GM12878 (cell line): ENCODE data around the gene CALHM2.

Source experiments
- CHD2 ChIP-seq: IDR thresholded peaks from 2 replicates; pipeline ENCODE4 v1.6.1; 2011; ENCODE audit warnings: low read depth, low read length, improper control_type of control experiment, borderline replicate concordance
- FOS ChIP-seq: IDR thresholded peaks from 3 replicates; pipeline ENCODE4 v1.6.1; 2011; ENCODE audit warnings: borderline replicate concordance; ENCODE audit not compliant: insufficient read length; ENCODE audit errors: extremely low read depth
- KAT2A ChIP-seq: conservative IDR thresholded peaks from 2 replicates; pipeline ENCODE4 v1.6.1; 2011; ENCODE audit warnings: low read depth, low read length; ENCODE audit not compliant: control insufficient read depth
- MTA2 ChIP-seq: fragments of 450-650 bp; IDR thresholded peaks from 2 replicates; pipeline ENCODE4 v1.6.1; 2016; ENCODE audit warnings: low read depth, mild to moderate bottlenecking, moderate library complexity
- NFIC ChIP-seq: IDR thresholded peaks from 2 replicates; pipeline ENCODE4 v1.6.1; 2012; ENCODE audit warnings: low read depth, mild to moderate bottlenecking, inconsistent platforms, low read length, moderate library complexity
- NFYB ChIP-seq: IDR thresholded peaks from 2 replicates; pipeline ENCODE4 v1.6.1; 2011; ENCODE audit warnings: low read depth, mild to moderate bottlenecking, low read length, improper control_type of control experiment, moderate library complexity; ENCODE audit not compliant: insufficient read depth
- POLR2A ChIP-seq: IDR thresholded peaks from 2 replicates; pipeline ENCODE4 v1.6.1; 2011; ENCODE audit warnings: low read depth, mild to moderate bottlenecking, low read length
- POLR2AphosphoS2 ChIP-seq: IDR thresholded peaks from 2 replicates; pipeline ENCODE4 v1.6.1; 2011; ENCODE audit warnings: low read depth, mild to moderate bottlenecking, low read length, improper control_type of control experiment, moderate library complexity
- SKIL ChIP-seq: fragments of 450-650 bp; IDR thresholded peaks from 2 replicates; pipeline ENCODE4 v1.6.1; 2017; ENCODE audit warnings: mild to moderate bottlenecking, low read depth, inconsistent platforms; ENCODE audit not compliant: poor library complexity, severe bottlenecking
- TAF1 ChIP-seq: IDR thresholded peaks from 2 replicates; pipeline ENCODE4 v1.6.1; 2011; ENCODE audit warnings: mild to moderate bottlenecking, low read depth, low read length, borderline replicate concordance
- TCF12 ChIP-seq: IDR thresholded peaks from 2 replicates; pipeline ENCODE4 v1.6.1; 2011; ENCODE audit warnings: low read depth, mild to moderate bottlenecking, low read length
- USF2 ChIP-seq: IDR thresholded peaks from 2 replicates; pipeline ENCODE4 v1.6.1; 2011; ENCODE audit warnings: low read depth, low read length, improper control_type of control experiment, borderline replicate concordance
- TF ChIP-seq, protein P1 (sequence below), 3 experiments: IDR thresholded peaks in 2 of 3; conservative IDR thresholded peaks in 1 of 3; 2 replicates each; pipeline ENCODE4 v1.5.1; 2011; ENCODE audit warnings: low read depth in 3 of 3, low read length in 3 of 3, mild to moderate bottlenecking in 3 of 3, control low read depth in 2 of 3, moderate library complexity in 2 of 3, inconsistent platforms in 1 of 3, mixed read lengths in 1 of 3; ENCODE audit not compliant: control insufficient read depth in 2 of 3, insufficient read depth in 1 of 3; ENCODE audit errors: extremely low read depth in 1 of 3
- TF ChIP-seq, protein P2 (sequence below): IDR thresholded peaks from 2 replicates; pipeline ENCODE4 v1.6.1; 2012; ENCODE audit warnings: low read depth, low read length, improper control_type of control experiment

- TF ChIP-seq, protein P1, sequence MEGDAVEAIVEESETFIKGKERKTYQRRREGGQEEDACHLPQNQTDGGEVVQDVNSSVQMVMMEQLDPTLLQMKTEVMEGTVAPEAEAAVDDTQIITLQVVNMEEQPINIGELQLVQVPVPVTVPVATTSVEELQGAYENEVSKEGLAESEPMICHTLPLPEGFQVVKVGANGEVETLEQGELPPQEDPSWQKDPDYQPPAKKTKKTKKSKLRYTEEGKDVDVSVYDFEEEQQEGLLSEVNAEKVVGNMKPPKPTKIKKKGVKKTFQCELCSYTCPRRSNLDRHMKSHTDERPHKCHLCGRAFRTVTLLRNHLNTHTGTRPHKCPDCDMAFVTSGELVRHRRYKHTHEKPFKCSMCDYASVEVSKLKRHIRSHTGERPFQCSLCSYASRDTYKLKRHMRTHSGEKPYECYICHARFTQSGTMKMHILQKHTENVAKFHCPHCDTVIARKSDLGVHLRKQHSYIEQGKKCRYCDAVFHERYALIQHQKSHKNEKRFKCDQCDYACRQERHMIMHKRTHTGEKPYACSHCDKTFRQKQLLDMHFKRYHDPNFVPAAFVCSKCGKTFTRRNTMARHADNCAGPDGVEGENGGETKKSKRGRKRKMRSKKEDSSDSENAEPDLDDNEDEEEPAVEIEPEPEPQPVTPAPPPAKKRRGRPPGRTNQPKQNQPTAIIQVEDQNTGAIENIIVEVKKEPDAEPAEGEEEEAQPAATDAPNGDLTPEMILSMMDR (IDR thresholded peaks at IDR 0.05 in 2 of 3, conservative IDR thresholded peaks at IDR 0.05 in 1 of 3; ENCODE audit: control insufficient read depth in 2 of 3, extremely low read depth in 1 of 3, insufficient read depth in 1 of 3, low read depth in 3 of 3, low read length in 3 of 3): no peak
- TF ChIP-seq POLR2A: no peak
- no peak for TF ChIP-seq NFIC
- no peak for TF ChIP-seq CHD2
- TF ChIP-seq TAF1: no peak
- TF ChIP-seq FOS: no peak
- TF ChIP-seq TCF12: no peak
- TF ChIP-seq MTA2: no peak
- no peak for TF ChIP-seq NFYB
- TF ChIP-seq SKIL: no peak
- no peak for TF ChIP-seq POLR2AphosphoS2
- TF ChIP-seq, protein P2, sequence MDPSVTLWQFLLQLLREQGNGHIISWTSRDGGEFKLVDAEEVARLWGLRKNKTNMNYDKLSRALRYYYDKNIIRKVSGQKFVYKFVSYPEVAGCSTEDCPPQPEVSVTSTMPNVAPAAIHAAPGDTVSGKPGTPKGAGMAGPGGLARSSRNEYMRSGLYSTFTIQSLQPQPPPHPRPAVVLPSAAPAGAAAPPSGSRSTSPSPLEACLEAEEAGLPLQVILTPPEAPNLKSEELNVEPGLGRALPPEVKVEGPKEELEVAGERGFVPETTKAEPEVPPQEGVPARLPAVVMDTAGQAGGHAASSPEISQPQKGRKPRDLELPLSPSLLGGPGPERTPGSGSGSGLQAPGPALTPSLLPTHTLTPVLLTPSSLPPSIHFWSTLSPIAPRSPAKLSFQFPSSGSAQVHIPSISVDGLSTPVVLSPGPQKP: no peak
- TF ChIP-seq KAT2A: no peak
- TF ChIP-seq USF2: no peak
Observed at GRCh38 chr10:103491729-103492364, 39.7 kb upstream of the CALHM2 start.
